LoVo (cell line): ENCODE measurements around the gene PPP1R14C.
A peak's percentile ranks its signal among the peaks of the same experiment; 100 is the strongest.

Experiments used
- DNase-seq: peaks from one replicate; pipeline ENCODE4 v3.0.0-alpha.2; 2016; ENCODE audit warnings: low spot score

Gene PPP1R14C

DNA sequence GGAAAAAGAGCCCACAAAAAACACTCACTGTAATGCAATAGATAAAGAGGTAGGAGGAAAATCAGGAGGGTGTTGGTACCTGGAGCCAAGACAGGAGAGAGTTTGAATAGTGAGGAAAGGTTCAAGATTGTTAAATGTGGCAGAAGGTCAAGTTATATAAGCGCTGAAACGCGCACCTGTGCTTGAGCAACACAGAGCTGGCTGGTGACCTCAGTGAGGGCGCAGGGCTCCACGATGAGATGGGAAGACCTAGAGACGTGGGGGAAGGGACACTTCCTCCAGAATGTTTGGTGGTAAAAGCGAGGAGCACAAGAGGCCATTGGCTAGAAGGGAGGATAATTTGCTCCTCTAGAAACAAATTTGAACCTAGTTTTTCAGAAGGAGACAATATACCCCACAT, 4.2 kb upstream of the PPP1R14C start:
- DNase-seq = no peak

GRCh38 chr6:150139533-150139932, 3.3 kb upstream of the PPP1R14C start:
- no peak for DNase-seq

GRCh38 chr6:150140236-150140969, 2.4 kb upstream of the PPP1R14C start:
- no peak for DNase-seq

GRCh38 chr6:150142097-150142669, 661 bp upstream of the PPP1R14C start:
- no peak for DNase-seq

GRCh38 chr6:150143516-150144293, 861 bp downstream of the PPP1R14C start:
- DNase-seq = no peak

GRCh38 chr6:150144294-150144868, 1.5 kb downstream of the PPP1R14C start:
- no peak for DNase-seq

DNA sequence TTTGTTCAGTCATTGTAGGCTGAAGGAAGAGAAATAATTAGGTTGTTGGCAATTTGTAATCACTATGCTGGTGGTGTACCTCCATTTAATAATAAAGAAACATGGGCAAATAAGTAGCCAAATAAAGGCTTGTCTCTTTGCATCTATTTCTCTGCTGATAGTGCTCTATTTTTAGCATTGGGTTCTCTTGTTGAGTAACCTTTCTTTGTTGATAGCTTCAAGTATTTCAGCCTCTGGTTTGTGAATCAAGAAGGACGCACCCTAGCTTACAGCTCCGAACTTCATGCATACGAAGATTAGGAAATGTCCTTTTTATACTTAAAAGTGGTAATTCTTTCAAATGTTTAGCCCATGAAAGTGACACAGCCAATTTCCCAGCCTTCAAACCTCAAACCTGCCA, 2.6 kb downstream of the PPP1R14C start:
- DNase-seq = no peak

DNA sequence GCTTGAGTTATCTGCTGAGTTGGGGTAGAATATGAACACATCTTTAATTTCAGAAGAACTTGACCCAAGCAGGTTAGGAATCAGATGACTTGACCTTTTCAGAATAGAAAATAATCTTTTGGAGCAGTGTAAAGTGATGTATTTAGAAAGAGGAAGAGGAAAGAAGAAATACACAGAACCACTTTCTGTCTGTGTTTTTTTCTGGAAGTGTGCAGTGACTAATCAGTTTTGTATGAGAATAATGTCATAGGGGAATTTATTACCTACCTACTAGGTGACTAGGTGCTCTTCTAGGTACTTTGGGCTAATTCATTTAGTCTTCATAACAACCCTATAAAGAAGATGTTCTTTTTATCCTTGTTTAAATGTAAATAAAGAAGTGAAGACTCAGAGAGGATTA, 3.0 kb downstream of the PPP1R14C start:
- DNase-seq = peak; percentile 70

DNA sequence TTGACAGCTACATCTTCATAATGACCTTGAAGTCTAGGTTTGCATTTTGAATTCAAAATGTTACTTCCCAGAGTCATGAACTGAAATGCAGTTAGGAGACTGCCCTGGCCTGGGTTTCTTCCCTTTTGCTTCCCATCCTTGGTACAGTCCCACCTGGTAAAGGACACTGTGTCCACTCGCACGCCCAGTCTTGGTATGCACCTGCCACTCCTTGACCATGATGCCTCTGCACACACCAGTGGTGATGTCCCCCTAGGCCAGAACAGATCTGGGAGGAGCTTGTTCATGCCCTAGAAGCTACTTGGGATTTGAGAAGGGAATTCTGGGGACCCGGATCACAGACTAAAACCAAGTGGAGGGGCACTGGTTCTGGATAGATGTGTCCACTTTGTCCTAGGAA, 3.6 kb downstream of the PPP1R14C start:
- DNase-seq = no peak

DNA sequence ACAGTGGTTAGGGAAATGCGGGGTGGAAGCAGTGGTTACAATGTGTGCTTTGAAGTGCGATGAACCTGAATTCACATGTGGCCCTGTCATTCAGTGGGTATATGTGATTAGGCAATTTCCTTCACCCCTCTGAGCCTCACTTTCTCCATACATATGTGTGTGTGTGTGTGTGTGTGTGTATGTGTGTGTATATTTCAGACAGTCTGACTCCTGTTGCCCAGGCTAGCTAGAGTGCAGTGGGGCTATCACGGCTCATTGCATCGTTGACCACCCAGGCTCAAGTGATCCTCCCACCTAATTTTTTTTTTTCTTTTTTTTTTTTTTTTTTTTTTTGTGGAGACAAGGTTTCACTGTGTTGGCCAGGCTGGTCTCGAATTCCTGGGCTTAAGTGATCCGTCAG, 6.3 kb downstream of the PPP1R14C start:
- DNase-seq = no peak

DNA sequence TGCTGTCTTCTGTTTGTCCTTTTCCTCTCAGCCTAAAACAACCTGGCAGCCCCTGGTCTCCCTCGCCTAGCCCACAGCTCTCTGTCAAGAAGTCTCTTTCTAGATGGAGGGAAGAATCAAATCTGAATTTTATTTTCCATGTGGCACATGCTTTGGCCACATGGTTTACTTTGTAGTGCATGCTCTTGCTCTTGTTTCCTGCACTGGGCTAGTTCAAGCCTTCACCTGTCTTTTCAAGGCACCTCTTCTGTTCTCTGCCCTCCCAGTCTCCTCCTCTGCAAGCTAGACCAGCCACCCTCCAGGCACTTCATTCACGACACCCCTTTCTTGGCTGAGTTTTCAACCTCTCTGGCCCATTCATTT, 7.6 kb downstream of the PPP1R14C start:
- no peak for DNase-seq

GRCh38 chr6:150150821-150151646, 8.2 kb downstream of the PPP1R14C start:
- no peak for DNase-seq

DNA sequence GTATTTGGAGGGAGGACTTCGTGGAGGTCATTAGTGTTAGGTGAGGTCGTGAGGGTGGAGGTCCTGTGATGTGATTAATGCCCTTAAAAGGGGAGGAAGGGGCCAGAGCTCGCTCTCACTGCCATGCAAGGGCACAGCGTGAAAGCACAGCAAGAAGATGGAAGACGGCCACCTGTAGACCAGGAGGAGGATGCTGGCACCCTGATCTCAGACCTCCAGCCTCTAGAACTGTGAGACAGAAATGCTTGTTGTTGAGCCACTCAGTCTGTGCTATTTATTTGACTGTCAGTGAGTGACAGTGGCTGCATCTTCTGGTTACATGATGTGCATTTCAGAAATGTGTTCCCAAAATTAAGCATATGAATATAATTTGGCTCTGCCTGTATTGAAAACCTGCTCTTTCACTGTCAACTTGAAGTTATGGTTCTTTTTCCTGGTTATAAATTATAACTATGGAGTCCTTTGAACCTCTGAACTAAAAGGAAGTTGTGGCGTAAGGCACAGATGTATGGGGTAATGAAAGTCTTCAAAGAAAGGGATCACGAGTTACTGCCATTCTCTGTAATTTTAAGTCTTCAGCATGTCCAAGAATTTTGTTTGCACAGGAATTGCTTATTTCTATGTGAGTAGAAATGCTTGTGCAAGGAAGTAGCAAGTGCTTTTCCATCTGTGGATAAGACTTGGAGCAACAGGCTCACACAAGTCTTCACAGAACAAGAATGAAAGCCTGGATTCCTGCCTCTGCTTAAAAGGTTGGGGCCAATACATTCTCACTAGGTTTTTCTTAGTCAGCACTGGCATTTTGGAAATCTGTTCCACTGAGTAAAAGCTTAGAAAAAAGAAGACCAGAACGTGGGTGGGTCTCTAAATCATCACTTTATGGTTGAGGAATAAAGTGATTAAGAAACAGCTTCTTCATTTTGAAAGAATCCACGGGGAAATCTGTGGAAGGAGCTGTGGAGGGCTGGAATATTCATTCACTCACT, 10.3 kb downstream of the PPP1R14C start:
- no peak for DNase-seq

GRCh38 chr6:150153905-150154492, 11.2 kb downstream of the PPP1R14C start:
- DNase-seq = no peak

DNA sequence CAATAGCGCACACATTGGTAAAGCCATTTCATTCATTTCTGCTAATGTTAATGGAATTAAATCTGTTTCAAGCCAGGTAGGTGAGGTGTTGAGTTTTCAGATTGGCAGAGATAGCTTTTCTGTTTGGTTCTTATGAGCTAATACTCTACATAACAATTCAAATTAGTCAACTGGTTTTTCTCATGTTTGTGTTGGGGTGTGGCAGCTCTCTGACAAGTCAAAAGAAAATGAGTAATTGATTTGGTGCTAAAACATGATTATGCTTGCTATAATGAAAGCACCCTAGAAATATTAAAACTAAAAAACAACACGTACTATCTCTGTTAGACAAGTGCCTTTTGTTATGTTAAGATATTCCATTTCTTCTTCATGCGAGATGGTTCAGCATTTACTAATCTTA, 13.6 kb downstream of the PPP1R14C start:
- DNase-seq = no peak

GRCh38 chr6:150157081-150157480, 14.2 kb downstream of the PPP1R14C start:
- no peak for DNase-seq

GRCh38 chr6:150159757-150160156, 16.9 kb downstream of the PPP1R14C start:
- no peak for DNase-seq

GRCh38 chr6:150163970-150164369, 21.1 kb downstream of the PPP1R14C start:
- DNase-seq = no peak

GRCh38 chr6:150165020-150165702, 22.3 kb downstream of the PPP1R14C start:
- DNase-seq = no peak

GRCh38 chr6:150167479-150167873, 24.6 kb downstream of the PPP1R14C start:
- no peak for DNase-seq
